Sigmoid colon (tissue), 4 donors: ENCODE results near the gene SORCS2.

Experiments used
- EP300 ChIP-seq, 4 donors: sonication (generic); formaldehyde crosslinking; IDR thresholded peaks; one replicate each; pipeline ENCODE4 v1.6.1; 2017; ENCODE audit warnings: antibody characterized with exemption in 4 of 4
- POLR2A ChIP-seq, 2 donors: fragments of 450-650 bp; IDR thresholded peaks; one replicate each; pipeline ENCODE4 v1.6.1; 2016; ENCODE audit warnings: antibody characterized with exemption in 2 of 2, mild to moderate bottlenecking in 2 of 2, moderate library complexity in 2 of 2
- POLR2AphosphoS5 ChIP-seq, 4 donors: sonication (generic); formaldehyde crosslinking; IDR thresholded peaks; one replicate each; pipeline ENCODE4 v1.6.1; 2017; ENCODE audit warnings: antibody characterized with exemption in 4 of 4
- TF ChIP-seq, protein P1 (sequence below), 4 experiments: fragments of 450-650 bp in 3 of 4; fragments of 200-600 bp in 1 of 4; IDR thresholded peaks; one replicate each; pipeline ENCODE4 v1.5.1; 2016 to 2019; ENCODE audit warnings: antibody characterized with exemption in 4 of 4, mild to moderate bottlenecking in 3 of 4, moderate library complexity in 2 of 4

DNA sequence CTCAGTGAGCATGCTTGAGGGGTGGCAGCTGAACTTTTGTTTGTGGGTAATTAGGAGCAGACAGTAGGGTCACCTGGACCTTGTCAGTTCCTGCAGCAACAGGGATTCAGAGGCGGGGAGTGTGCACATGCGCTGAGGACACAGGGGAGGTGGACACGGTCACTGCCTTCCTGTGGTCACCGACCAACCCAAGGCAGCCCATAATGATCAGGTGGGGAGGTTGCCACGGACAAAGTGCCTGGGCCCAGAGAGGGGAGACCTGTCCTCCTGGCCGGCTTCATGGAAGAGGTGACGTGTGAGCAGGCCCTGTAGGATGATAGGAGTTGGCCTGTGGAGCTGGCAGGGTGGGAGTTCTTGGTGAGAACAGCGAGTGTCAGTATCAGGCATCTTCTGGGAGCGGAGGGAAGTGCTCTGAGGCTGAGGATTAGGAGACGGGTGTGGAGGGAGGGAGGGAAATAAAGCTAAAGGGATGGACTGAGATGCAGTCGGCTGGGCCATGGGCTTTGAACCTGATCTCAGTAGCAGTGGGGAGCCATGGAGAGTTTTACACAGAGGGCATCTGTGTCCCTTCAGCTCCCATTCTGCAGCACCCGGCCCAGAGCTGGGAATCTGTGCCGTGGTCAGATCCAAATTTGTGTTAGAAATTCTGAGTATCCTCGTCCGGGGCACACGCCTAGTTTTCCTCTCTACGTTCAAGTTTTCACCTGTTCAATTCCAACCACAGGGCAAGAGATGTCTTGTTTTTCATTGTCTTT lies 142.4 kb downstream of the SORCS2 start:
- TF ChIP-seq, protein P1, sequence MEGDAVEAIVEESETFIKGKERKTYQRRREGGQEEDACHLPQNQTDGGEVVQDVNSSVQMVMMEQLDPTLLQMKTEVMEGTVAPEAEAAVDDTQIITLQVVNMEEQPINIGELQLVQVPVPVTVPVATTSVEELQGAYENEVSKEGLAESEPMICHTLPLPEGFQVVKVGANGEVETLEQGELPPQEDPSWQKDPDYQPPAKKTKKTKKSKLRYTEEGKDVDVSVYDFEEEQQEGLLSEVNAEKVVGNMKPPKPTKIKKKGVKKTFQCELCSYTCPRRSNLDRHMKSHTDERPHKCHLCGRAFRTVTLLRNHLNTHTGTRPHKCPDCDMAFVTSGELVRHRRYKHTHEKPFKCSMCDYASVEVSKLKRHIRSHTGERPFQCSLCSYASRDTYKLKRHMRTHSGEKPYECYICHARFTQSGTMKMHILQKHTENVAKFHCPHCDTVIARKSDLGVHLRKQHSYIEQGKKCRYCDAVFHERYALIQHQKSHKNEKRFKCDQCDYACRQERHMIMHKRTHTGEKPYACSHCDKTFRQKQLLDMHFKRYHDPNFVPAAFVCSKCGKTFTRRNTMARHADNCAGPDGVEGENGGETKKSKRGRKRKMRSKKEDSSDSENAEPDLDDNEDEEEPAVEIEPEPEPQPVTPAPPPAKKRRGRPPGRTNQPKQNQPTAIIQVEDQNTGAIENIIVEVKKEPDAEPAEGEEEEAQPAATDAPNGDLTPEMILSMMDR (IDR thresholded peaks at IDR 0.05) = no peak
- TF ChIP-seq EP300 (IDR thresholded peaks at IDR 0.05) = no peak
- TF ChIP-seq POLR2A (IDR thresholded peaks at IDR 0.05) = no peak
- TF ChIP-seq POLR2AphosphoS5 (IDR thresholded peaks at IDR 0.05) = no peak
